Measurements from ENCODE around the gene GNPDA1. TPM values are rescaled to one million over a fixed set of nuclear protein-coding genes. Genes with fewer than 3 reads are reported as not detected.

The GNPDA1 gene
- total RNA-seq, 4 donors from 2014 or later, result 22.3 to 50.0 (median 47.3) TPM

GRCh38 chr5:141961466-141961865, 51.4 kb downstream of the GNPDA1 start:
- Histone ChIP-seq H3K27ac (no peak overlapping the region), H3K36me3 (no peaks in the 10 kb centered on the region), H3K4me1 (peaks cover 0 to 3% of the 10 kb centered on the region in 2 donors), H3K9me3 (no peaks in the 10 kb centered on the region), H3K27me3 (no peaks in the 10 kb centered on the region), H3K4me3 (no peak overlapping the region)
- ATAC-seq (no peak), DNase-seq (no peak)
- intact Hi-C loops (cut with DNase I; ENCODE audit: low total_unique reads), result loop anchor here (2.0 kb wide), 1 partner anchor 83 kb away; the partner anchor contains the start of gene PCDH1
- in situ Hi-C loops (cut with MboI; ENCODE audit: low sequenced_read_pairs in 4 of 4), result loop anchor here in 1 of 4 donors (5.0 kb wide), 1 partner anchor 269 kb away; no protein-coding TSS in a partner anchor
- TF ChIP-seq CTCF (IDR thresholded peaks at IDR 0.05 in 4 of 5, conservative IDR thresholded peaks at IDR 0.05 in 1 of 5) (no peak), POLR2A (IDR thresholded peaks at IDR 0.05) (no peak)

GRCh38 chr5:141960449-141961323, 52.1 kb downstream of the GNPDA1 start:
- no peaks in the 10 kb centered on the region for H3K9me3 ChIP-seq
- H3K27ac ChIP-seq, result peak overlapping the region in 1 of 4 donors; percentile 45
- no peaks in the 10 kb centered on the region for H3K36me3 ChIP-seq
- in situ Hi-C loops (cut with MboI; ENCODE audit: low sequenced_read_pairs in 4 of 4) (loop anchor here in 1 of 4 donors (5.0 kb wide), 1 partner anchor 268 kb away; no protein-coding TSS in a partner anchor), intact Hi-C loops (cut with DNase I; ENCODE audit: low total_unique reads) (loop anchor here (1.0 to 2.0 kb wide), 2 partner anchors 82 to 268 kb away; partner anchors contain the start of gene PCDH1)
- peak; percentile 83 to 91 for ATAC-seq
- H3K4me1 ChIP-seq, result peaks cover 0 to 3% of the 10 kb centered on the region in 2 donors
- DNase-seq, result peak; percentile 72 to 79
- no peaks in the 10 kb centered on the region for H3K27me3 ChIP-seq
- no peak overlapping the region for H3K4me3 ChIP-seq
- TF ChIP-seq CTCF (IDR thresholded peaks at IDR 0.05 in 4 of 5, conservative IDR thresholded peaks at IDR 0.05 in 1 of 5) (peak; percentile 78 to 87 (median 84)), POLR2A (IDR thresholded peaks at IDR 0.05) (no peak)

- ATAC-seq, result no peak
- H3K9me3 ChIP-seq, result no peaks in the 10 kb centered on the region
- no peaks in the 10 kb centered on the region for H3K27me3 ChIP-seq
- H3K4me1 ChIP-seq, result peaks cover 0 to 3% of the 10 kb centered on the region in 2 donors
- intact Hi-C loops (cut with DNase I; ENCODE audit: low total_unique reads), result loop anchor here (1.0 to 2.0 kb wide), 2 partner anchors 81 to 268 kb away; partner anchors contain the start of gene PCDH1
- no peak for DNase-seq
- H3K36me3 ChIP-seq, result no peaks in the 10 kb centered on the region
- no peak overlapping the region for H3K4me3 ChIP-seq
- no peak for TF ChIP-seq CTCF (IDR thresholded peaks at IDR 0.05 in 4 of 5, conservative IDR thresholded peaks at IDR 0.05 in 1 of 5)
- no peak for TF ChIP-seq POLR2A (IDR thresholded peaks at IDR 0.05)
- H3K27ac ChIP-seq, result no peak overlapping the region
- in situ Hi-C loops (cut with MboI; ENCODE audit: low sequenced_read_pairs in 4 of 4), result loop anchor here in 1 of 4 donors (5.0 kb wide), 1 partner anchor 268 kb away; no protein-coding TSS in a partner anchor
These were observed 52.8 kb downstream of the GNPDA1 start for GRCh38 chr5:141960018-141960417.

- H3K27ac ChIP-seq, result peak overlapping the region in 3 of 4 donors; percentile 46 to 61 (median 49)
- intact Hi-C loops (cut with DNase I; ENCODE audit: low total_unique reads) (no loop called here), in situ Hi-C loops (cut with MboI; ENCODE audit: low sequenced_read_pairs in 4 of 4) (loop anchor here in 3 of 4 donors (5.0 to 10.0 kb wide), 3 partner anchors 74 to 271 kb away; no protein-coding TSS in a partner anchor)
- peak overlapping the region in 1 of 4 donors; percentile 39 for H3K4me3 ChIP-seq
- TF ChIP-seq CTCF (IDR thresholded peaks at IDR 0.05 in 4 of 5, conservative IDR thresholded peaks at IDR 0.05 in 1 of 5) (no peak), POLR2A (IDR thresholded peaks at IDR 0.05) (no peak)
- H3K4me1 ChIP-seq, result peaks cover 0 to 3% of the 10 kb centered on the region in 2 donors
- H3K27me3 ChIP-seq, result no peaks in the 10 kb centered on the region
- DNase-seq (no peak), ATAC-seq (no peak)
- no peaks in the 10 kb centered on the region for H3K9me3 ChIP-seq
- no peaks in the 10 kb centered on the region for H3K36me3 ChIP-seq
These were observed 54.2 kb downstream of the GNPDA1 start for GRCh38 chr5:141958546-141959172.

Measured in gastrocnemius medialis (tissue), 4 donors.